ENCODE data around the gene HK1. TPM values are rescaled to one million over a fixed set of nuclear protein-coding genes. Genes with fewer than 3 reads are reported as not detected.
A peak's percentile ranks its signal among the peaks of the same experiment; 100 is the strongest.

HK1 gene
- total RNA-seq, 2 experiments from 2014 or later, result 126 to 127 TPM

- POLR2A ChIA-PET, result no interaction called here
- H3K9me3 Mint-ChIP-seq, result no peaks in the 10 kb centered on the region
- CTCF ChIA-PET, result no interaction called here
- H3K4me3 Mint-ChIP-seq, result no peak overlapping the region
- no peak for DNase-seq
- H3K4me1 Mint-ChIP-seq, result no peaks in the 10 kb centered on the region
- H3K36me3 Mint-ChIP-seq (ENCODE audit: low read depth), result peaks cover 37% of the 10 kb centered on the region
- no peak overlapping the region for H3K27ac Mint-ChIP-seq
- no peaks in the 10 kb centered on the region for H3K27me3 Mint-ChIP-seq
Measured at GRCh38 chr10:69400936-69401335, 122.6 kb downstream of the HK1 start.

- no peak for DNase-seq
- Mint-ChIP-seq H3K36me3 (ENCODE audit: low read depth) (peaks cover 36% of the 10 kb centered on the region), H3K27ac (no peak overlapping the region), H3K4me1 (peaks cover 2% of the 10 kb centered on the region), H3K27me3 (no peaks in the 10 kb centered on the region), H3K4me3 (no peak overlapping the region), H3K9me3 (no peaks in the 10 kb centered on the region)
- ChIA-PET POLR2A (no interaction called here), CTCF (no interaction called here)
Measured at GRCh38 chr10:69401416-69401815, 123.1 kb downstream of the HK1 start.

GRCh38 chr10:69402386-69402785, 124.1 kb downstream of the HK1 start:
- H3K36me3 Mint-ChIP-seq (ENCODE audit: low read depth), result peaks cover 33% of the 10 kb centered on the region
- POLR2A ChIA-PET, result no interaction called here

GRCh38 chr10:69403066-69403465, 124.8 kb downstream of the HK1 start:
- Mint-ChIP-seq H3K36me3 (ENCODE audit: low read depth) (peaks cover 33% of the 10 kb centered on the region), H3K9me3 (no peaks in the 10 kb centered on the region), H3K4me3 (no peak overlapping the region), H3K27ac (no peak overlapping the region), H3K4me1 (peaks cover 7% of the 10 kb centered on the region), H3K27me3 (no peaks in the 10 kb centered on the region)
- POLR2A ChIA-PET, result no interaction called here
- DNase-seq, result no peak
- CTCF ChIA-PET, result interaction anchor here (0.6 to 5.9 kb wide), 6 partner anchors 9 to 728 kb away, joined by 3 to 37 read pairs (median 4); no protein-coding TSS in a partner anchor

More at GRCh38 chr10:69402386-69402785, 124.1 kb downstream of the HK1 start:
- no peak overlapping the region for H3K4me3 Mint-ChIP-seq
- H3K9me3 Mint-ChIP-seq, result no peaks in the 10 kb centered on the region
- no peak for DNase-seq
- CTCF ChIA-PET, result no interaction called here
- H3K27me3 Mint-ChIP-seq, result no peaks in the 10 kb centered on the region
- no peak overlapping the region for H3K27ac Mint-ChIP-seq
- peaks cover 2% of the 10 kb centered on the region for H3K4me1 Mint-ChIP-seq

GRCh38 chr10:69403519-69403918, 125.2 kb downstream of the HK1 start:
- ChIA-PET POLR2A (no interaction called here), CTCF (interaction anchor here (0.6 to 5.9 kb wide), 7 partner anchors 9 to 727 kb away, joined by 3 to 37 read pairs (median 4); no protein-coding TSS in a partner anchor)
- no peaks in the 10 kb centered on the region for H3K9me3 Mint-ChIP-seq
- peaks cover 11% of the 10 kb centered on the region for H3K4me1 Mint-ChIP-seq
- peaks cover 33% of the 10 kb centered on the region for H3K36me3 Mint-ChIP-seq (ENCODE audit: low read depth)
- H3K27me3 Mint-ChIP-seq, result no peaks in the 10 kb centered on the region
- no peak overlapping the region for H3K4me3 Mint-ChIP-seq
- no peak overlapping the region for H3K27ac Mint-ChIP-seq
- DNase-seq, result no peak

GRCh38 chr10:69404786-69405185, 126.5 kb downstream of the HK1 start:
- ChIA-PET POLR2A (no interaction called here), CTCF (interaction anchor here (1.4 to 5.9 kb wide), 3 partner anchors 10 to 13 kb away, joined by 3 to 37 read pairs (median 4); no protein-coding TSS in a partner anchor)
- Mint-ChIP-seq H3K4me1 (peaks cover 17% of the 10 kb centered on the region), H3K36me3 (ENCODE audit: low read depth) (peaks cover 24% of the 10 kb centered on the region), H3K4me3 (no peak overlapping the region), H3K27me3 (no peaks in the 10 kb centered on the region), H3K27ac (no peak overlapping the region), H3K9me3 (no peaks in the 10 kb centered on the region)
- no peak for DNase-seq

GRCh38 chr10:69405221-69405620, 126.9 kb downstream of the HK1 start:
- Mint-ChIP-seq H3K27me3 (no peaks in the 10 kb centered on the region), H3K4me1 (peaks cover 19% of the 10 kb centered on the region), H3K36me3 (ENCODE audit: low read depth) (peaks cover 24% of the 10 kb centered on the region), H3K4me3 (no peak overlapping the region), H3K9me3 (no peaks in the 10 kb centered on the region), H3K27ac (no peak overlapping the region)
- ChIA-PET POLR2A (no interaction called here), CTCF (interaction anchor here (1.4 to 5.9 kb wide), 2 partner anchors 10 to 11 kb away, joined by 3 to 37 read pairs; no protein-coding TSS in a partner anchor)
- no peak for DNase-seq

GRCh38 chr10:69406302-69406811, 128.1 kb downstream of the HK1 start:
- Mint-ChIP-seq H3K36me3 (ENCODE audit: low read depth) (peaks cover 14% of the 10 kb centered on the region), H3K27ac (peak overlapping the region; percentile 44), H3K9me3 (no peaks in the 10 kb centered on the region), H3K27me3 (no peaks in the 10 kb centered on the region), H3K4me1 (peaks cover 23% of the 10 kb centered on the region), H3K4me3 (no peak overlapping the region)
- ChIA-PET CTCF (interaction anchor here (0.8 to 5.9 kb wide), 8 partner anchors 9 to 224 kb away, joined by 3 to 37 read pairs (median 4); no protein-coding TSS in a partner anchor), POLR2A (no interaction called here)
- no peak for DNase-seq

- no peak for DNase-seq
- Mint-ChIP-seq H3K4me3 (no peak overlapping the region), H3K27ac (peak overlapping the region; percentile 54), H3K9me3 (no peaks in the 10 kb centered on the region), H3K27me3 (no peaks in the 10 kb centered on the region), H3K4me1 (peaks cover 23% of the 10 kb centered on the region), H3K36me3 (ENCODE audit: low read depth) (peaks cover 8% of the 10 kb centered on the region)
- CTCF ChIA-PET, result interaction anchor here (0.7 to 5.9 kb wide), 17 partner anchors 9 to 512 kb away, joined by 3 to 37 read pairs (median 4); partner anchors contain the start of genes FAM241B and SUPV3L1
- POLR2A ChIA-PET, result no interaction called here
Measured at GRCh38 chr10:69406816-69407580, 128.7 kb downstream of the HK1 start.

- Mint-ChIP-seq H3K36me3 (ENCODE audit: low read depth) (peaks cover 2% of the 10 kb centered on the region), H3K4me1 (peaks cover 23% of the 10 kb centered on the region), H3K9me3 (no peaks in the 10 kb centered on the region), H3K27me3 (no peaks in the 10 kb centered on the region), H3K4me3 (no peak overlapping the region), H3K27ac (peak overlapping the region; percentile 84)
- CTCF ChIA-PET, result interaction anchor here (0.5 to 5.9 kb wide), 44 partner anchors 10 to 996 kb away, joined by 3 to 37 read pairs (median 4); partner anchors contain the start of genes DDX21, FAM241B and SUPV3L1
- POLR2A ChIA-PET, result no interaction called here
- peak; percentile 30 for DNase-seq
Measured at GRCh38 chr10:69407621-69408301, 129.5 kb downstream of the HK1 start.

- peak overlapping the region; percentile 63 for H3K4me3 Mint-ChIP-seq
- peaks cover 2% of the 10 kb centered on the region for H3K36me3 Mint-ChIP-seq (ENCODE audit: low read depth)
- no peaks in the 10 kb centered on the region for H3K27me3 Mint-ChIP-seq
- ChIA-PET POLR2A (no interaction called here), CTCF (interaction anchor here (0.5 to 5.9 kb wide), 38 partner anchors 10 to 997 kb away, joined by 3 to 37 read pairs (median 4); partner anchors contain the start of genes DDX21 and FAM241B)
- H3K9me3 Mint-ChIP-seq, result no peaks in the 10 kb centered on the region
- DNase-seq, result peak; percentile 92
- H3K4me1 Mint-ChIP-seq, result peaks cover 26% of the 10 kb centered on the region
- peak overlapping the region; percentile 88 for H3K27ac Mint-ChIP-seq
Measured at GRCh38 chr10:69408318-69409175, 130.3 kb downstream of the HK1 start.

GRCh38 chr10:69409176-69409495, 130.8 kb downstream of the HK1 start:
- CTCF ChIA-PET, result interaction anchor here (1.0 to 5.9 kb wide), 7 partner anchors 10 to 177 kb away, joined by 4 to 37 read pairs (median 7); no protein-coding TSS in a partner anchor
- DNase-seq, result no peak
- H3K9me3 Mint-ChIP-seq, result no peaks in the 10 kb centered on the region
- H3K4me3 Mint-ChIP-seq, result no peak overlapping the region
- POLR2A ChIA-PET, result no interaction called here
- H3K27me3 Mint-ChIP-seq, result no peaks in the 10 kb centered on the region
- H3K36me3 Mint-ChIP-seq (ENCODE audit: low read depth), result peaks cover 2% of the 10 kb centered on the region
- peaks cover 26% of the 10 kb centered on the region for H3K4me1 Mint-ChIP-seq
- H3K27ac Mint-ChIP-seq, result peak overlapping the region; percentile 88

All from activated CD4-positive, alpha-beta T cell treated with anti-CD3 and anti-CD28 coated beads, Interleukin-2, amount 10 ng/mL, durations not matched to agents 7 days and 5 days (primary cell).